GM19395 (cell line): ENCODE results near the gene ARPC5.
"Not testable (repeated sequence)": the region's sequence is repeated elsewhere in the genome, so short reads cannot be mapped to it uniquely, and the experiment has no call there.

ENCODE experiments used
- ATAC-seq: cut with Tn5 transposase; IDR thresholded peaks from one replicate; pipeline ENCODE4 v1.9.1; 2021; ENCODE audit warnings: mild to moderate bottlenecking, moderate library complexity; ENCODE audit not compliant: unreplicated experiment

The ARPC5 gene

DNA sequence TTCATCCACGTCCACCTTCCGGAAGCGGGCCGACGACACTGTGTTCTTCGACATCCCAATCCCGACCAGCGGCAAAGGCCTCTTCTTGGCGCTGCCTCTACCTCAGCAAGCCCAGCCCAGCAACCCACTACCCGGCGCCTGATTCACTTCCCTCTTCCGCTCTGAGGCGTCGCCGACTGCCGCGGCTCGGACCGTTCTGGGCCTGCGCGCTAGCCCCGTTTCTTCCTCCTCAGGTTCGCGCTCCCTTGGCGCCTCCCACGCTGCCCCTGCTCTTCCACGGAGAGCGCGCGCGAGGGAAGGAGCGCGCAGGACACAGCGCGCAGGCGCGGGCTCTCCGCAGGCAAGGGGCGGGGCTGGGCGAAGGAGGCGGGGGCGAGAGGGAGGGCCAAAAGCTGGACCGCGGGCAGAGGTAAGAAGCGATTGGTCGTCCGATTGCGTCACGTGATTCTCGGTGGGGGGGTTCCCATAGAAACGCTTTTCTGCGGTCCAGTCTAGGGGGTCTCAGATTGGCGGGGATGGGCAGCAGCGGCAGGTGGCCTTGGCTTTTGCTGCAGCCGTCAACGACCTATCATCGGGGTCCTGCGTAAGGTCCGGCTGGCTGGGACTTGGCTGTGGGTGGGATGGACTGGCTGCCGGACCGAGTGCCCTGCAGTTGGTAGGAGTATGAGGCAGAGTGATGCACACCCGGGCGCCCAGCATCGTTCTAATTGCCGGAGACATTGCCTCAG, at the start of gene ARPC5:
TSS of gene ARPC5 (minus strand) at position 178 of the 728 bp plus-strand sequence. CDS start at position 54, 124 bp downstream.
- peak; percentile 82 for ATAC-seq

DNA sequence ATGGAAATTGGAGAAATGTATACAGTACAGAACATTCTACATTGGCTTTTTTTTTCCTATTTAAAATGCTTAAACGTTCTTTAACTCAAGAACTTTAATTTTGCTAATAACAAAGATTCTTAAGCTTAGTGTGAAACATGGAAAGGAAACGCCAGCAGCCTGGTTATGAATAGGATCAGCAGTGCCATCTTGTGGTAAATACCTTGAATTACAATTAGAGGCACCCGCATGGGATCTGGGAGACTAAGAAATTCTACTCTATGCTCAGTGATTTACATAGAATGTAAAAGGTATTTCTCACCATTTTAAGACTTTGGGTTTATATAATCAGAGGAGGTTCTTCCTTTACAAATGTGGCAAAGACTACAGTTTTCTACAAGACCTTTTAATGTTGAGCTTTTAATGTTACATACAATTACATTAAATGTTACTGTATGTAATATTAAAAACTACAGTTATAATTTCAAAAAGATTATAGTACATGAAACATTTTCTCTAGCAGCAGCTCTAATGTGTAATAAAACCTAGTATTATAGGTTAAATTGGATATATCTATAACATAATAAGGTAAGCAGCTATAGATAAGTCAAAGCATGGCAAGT, 49.6 kb upstream of the ARPC5 start:
- ATAC-seq = peak; percentile 51

DNA sequence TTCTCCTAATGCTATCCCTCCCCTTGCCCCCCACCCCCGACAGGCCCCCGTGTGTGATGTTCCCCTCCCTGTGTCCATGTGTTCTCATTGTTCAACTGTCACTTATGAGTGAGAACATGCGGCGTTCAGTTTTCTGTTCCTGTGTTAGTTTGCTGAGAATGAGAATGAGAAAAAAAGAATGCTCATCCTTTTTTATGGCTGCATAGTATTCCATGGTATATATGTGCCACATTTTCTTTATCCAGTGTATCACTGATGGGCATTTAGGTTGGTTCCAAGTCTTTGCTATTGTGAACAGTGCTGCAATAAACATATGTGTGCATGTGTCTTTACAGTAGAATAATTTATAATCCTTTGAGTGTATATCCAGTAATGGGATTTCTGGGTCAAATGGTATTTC, 43.8 kb upstream of the ARPC5 start:
- not testable (repeated sequence) for ATAC-seq

DNA sequence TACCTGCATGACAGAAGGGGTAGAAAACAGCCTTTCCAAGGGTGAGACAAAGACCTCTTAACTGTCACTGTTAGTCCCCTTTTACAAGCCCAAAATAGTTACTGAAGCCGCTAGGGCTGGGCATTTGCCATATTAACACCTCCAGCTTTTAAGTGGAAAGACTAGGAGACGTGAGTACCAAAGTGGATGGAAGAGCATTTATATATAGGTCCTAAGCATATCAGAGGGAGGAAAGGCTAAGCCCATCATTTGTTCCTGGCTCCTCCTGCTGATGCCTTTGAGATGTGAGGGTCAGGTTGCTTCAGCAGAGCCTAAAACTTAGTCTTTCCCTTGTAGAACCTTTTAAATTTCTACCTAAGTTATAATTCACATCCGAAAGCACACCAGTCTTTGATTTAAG, 43.2 kb upstream of the ARPC5 start:
- no peak for ATAC-seq

DNA sequence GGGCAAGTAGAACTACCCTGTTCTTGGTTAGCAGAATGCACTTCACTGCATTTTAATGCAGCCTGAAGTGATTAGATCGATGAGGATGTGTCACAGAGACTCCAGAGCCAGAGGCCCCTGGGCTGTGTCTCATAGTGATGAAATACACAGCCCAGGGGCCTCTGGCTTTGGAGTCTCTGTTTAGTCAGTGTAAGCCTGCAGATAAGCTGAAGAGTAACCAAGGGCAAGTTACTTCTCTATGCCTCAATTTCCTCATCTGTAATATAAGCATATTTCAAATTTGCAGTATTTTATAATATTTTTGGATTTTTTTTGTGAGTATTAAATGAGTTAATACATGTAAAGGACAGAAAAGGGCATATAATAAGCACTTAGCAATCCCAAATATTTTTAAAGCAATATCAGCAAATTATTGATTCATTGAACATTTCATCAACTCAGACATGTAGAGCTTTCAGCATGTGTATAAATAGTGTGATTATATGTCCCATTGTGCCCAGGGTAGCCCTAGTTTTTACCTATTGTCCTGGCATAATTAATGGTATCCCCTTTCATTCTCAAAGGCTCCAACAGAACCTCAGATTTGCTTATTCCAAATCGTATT, 41.1 kb upstream of the ARPC5 start:
- ATAC-seq = no peak

DNA sequence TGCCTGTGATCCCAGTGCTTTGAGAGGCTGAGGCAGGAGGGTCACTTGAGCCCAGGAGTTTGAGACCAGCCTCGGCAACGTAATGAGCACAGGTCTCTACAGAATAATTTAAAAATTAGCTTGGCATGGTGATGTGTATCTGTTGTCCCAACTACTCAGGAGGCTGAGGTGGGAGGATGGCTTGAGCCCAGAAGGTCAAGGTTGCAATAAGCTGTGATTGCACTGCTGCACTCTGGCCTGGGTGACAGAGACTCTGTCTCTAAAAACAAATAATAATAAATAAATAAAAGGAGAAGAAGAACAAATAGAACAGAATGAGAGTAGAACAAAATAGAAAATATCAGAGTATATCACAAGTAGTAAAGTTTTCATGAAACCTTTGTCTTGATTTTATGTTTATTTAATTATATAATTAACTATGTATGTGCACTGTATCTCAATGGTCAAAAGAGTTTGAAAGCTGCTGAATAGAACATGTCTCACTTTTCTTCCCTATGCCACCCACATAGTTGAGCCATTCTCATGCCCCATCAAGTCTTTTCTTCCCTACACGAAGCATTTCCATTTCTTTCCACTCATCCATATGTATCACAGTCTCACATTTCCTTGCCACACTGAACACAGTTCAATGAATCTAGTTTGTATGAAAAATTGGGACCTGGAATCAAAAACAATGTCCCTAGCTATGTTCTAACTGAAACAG, 40.5 kb upstream of the ARPC5 start:
- no peak for ATAC-seq

DNA sequence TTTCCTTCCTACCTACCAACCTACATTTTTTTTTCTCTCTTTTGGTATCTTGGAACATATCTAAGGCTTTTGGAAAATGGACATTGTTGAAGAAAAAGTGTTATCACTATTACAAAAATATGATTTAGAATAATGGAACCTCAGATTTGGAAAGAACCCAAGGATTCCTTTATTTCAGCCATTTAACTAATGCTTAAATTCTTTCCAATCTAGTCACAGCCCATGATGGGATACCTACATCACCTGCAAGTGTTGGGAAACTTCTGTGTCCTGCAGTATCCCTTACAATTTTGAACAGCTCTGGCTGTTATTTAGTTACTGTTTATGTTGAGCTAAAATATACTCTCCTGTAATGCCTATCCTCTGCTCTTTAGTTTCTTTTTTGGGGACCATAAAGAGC, 39.8 kb upstream of the ARPC5 start:
- ATAC-seq = no peak

DNA sequence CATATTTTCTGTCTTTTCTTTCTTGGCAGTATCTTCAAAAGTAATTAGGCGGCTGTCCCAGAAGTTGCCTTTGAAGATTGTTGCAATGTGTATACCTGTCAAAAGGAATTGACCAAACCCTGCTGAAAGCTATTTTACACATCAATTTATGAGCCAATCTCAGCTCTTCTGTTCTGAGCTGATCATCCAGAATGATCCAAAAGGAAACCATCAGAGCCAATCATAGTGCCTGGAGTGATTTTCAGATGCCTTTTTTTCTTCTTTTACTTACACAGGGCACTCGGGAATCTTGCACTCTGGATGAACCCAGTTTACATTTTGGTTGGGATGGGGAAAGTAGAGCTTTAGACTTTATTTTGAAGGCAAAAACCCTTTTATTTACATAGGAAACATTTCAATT, 39.3 kb upstream of the ARPC5 start:
- ATAC-seq = no peak

DNA sequence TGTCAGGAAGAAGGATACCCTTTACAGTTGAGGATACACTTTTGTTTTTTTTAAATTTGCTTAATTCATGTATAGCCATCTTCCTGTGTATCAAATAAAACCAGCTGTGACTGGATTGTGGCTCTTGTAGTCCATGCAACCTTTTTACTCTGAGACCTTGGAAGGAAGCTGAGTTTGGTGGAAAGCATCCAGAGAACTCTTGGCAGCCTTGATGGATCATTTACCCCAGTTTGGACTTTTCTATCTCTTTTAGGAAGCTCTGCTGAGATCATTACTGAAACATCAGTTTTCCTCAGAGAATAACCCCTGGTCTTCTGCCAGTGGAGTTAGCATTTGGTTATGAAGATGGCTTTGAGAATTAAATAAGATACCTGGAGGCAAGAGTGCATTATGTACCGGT, 38.8 kb upstream of the ARPC5 start:
- no peak for ATAC-seq

DNA sequence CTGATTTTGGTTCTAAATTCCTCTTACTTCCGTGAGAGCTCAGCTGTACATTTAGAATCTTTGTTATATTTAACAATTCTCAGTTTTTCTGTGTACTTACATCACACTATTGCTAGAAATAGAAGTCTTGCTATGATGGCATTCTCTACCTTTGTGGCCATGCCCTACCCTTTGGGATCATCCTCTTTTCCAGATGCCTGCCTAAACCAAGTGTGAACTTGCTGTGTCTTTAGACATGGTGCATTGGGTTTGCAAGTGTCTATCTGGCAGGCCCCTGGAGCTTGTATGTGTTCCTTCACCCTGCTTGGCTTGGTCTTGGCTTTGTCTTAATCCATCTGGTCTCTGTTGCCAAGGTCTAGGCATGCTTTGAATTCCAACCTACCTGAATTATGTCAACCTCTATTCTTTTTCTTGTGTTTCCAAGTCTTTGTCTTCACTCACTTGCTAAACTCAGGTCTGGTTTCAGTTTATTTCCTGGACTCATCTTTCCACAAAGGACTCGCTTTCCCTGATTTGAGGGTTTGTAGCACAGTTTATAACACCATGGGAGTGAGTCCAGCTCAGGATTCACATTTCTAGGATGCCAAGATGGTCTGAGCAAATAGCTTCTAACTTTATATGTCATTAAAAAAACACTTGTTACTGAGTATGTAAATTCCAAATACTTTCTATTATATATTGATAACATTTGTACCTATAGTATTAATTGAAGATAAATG, 38.2 kb upstream of the ARPC5 start:
- no peak for ATAC-seq

DNA sequence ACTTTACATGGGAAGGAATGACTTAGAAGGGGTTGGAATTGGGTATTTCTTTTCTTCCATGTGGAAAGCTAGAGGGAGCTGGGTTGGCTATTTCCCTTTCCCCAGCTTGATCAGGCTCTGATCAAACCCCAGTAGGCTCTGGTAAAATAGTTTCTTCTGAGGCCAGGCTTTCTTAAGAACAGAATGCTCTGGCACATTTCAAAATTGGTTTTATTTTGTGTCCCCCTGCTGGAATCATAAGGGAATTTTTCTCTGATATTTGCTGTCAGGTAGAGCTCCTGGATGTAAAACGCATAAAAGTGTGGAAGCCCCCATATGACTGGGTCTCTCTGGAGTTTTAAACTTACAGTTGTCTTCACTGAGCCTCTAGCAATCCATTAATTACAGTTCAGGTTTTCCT, 34.6 kb upstream of the ARPC5 start:
- ATAC-seq = no peak

DNA sequence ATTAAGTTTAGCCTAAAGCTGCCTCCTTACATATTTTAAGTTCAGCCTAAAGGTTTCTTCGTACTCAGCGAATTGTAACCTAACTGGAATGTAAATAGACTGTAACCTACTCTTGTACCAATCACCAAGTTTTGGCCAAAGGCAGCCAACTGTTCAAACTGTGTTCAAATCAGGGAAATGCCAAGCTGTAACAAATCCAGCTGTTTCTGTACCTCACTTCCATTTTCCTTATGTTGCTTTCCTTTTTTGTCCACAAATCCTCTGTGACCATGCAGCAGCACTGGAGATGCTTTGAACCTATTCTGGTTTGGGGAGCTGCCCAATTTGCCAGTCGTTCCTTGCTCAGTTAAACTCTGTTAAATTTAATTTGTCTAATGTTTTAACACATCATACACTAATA, 20.8 kb upstream of the ARPC5 start:
- ATAC-seq = no peak

DNA sequence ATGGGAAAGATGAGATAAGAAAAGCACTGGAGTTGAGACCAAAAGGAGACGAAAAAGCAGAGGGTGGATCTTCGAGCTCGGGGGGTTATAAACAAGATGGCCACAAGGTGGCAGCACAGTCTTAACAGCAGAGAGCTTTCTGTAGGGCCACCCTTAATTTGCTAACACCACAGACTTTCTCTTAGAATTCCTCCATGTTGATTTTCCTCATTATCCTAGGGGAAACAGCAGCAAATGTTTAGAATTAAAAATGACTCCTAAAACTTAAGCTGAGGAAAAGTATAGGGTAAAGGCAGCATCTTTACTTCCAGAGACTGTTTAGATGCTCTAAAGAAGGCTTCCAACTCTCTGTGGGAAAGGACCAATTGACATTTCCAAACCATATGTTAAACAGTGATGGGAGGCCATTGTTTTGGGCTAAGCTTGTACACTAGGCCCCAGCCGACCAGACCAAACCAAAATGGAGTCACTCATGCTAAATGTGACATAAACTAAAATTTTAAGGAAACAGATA, 20.0 kb upstream of the ARPC5 start:
- peak; percentile 75 for ATAC-seq

DNA sequence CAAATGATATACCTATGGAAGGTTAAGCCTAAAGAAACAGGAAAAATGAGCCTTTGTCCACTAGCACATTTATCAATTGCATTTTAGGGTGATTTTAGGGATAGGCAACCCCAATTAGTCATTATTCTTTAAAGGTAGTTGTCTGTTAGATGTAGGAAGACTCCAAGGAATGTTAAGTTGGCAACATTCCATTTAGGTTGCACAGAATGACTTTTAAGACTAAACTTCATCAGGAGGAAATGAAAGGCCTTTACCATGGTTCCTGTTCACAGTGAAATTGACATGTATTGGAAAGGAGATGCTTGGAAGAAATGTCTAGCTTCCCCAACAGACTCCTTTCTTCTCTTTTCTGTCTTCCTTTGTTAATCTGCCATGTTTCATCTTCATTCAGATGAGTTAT, 19.1 kb upstream of the ARPC5 start:
- no peak for ATAC-seq

DNA sequence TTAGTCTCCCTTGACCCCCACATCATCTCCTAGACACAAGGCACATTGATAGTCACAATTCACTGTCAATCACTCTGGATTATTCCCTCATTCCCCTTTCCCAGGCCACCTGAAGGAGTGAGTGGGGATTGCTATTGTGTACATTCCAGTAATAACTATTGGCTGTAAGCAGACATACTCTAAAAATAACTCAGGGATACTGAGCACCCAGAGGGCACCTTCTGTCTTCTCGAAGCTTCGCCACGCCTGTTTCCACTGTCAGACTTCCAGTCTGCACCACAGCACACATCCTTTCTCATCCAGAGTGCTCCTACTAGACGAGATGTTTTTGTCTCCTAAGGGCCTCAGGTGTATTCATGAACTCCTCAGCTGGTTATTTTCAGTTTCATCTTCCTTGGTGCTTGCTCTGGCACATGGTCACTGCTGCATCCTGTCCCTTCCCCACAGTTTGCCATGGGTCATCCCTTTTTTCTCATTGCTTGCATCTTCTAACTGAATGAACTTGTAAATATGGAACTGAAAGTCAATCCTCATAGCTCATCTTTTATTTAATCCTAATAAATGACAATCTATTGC, 18.4 kb upstream of the ARPC5 start:
- peak; percentile 52 for ATAC-seq

DNA sequence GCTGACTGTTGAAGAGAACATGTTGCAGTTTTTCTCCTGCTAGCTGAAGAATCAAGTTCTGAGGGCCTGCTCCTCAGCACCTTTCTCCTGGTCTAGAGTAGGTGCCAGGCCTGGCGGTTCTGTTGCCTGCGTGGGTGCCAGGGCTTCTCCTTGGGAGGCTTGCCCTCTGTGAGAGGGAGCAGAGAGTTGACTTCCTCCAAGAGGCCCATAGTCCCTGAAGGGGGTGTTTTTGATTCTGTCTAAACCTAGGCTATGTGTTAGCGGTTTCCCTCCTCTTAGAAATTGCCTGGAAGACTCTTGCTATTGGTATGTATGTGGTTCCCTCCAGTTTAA, 17.8 kb upstream of the ARPC5 start:
- ATAC-seq = no peak

DNA sequence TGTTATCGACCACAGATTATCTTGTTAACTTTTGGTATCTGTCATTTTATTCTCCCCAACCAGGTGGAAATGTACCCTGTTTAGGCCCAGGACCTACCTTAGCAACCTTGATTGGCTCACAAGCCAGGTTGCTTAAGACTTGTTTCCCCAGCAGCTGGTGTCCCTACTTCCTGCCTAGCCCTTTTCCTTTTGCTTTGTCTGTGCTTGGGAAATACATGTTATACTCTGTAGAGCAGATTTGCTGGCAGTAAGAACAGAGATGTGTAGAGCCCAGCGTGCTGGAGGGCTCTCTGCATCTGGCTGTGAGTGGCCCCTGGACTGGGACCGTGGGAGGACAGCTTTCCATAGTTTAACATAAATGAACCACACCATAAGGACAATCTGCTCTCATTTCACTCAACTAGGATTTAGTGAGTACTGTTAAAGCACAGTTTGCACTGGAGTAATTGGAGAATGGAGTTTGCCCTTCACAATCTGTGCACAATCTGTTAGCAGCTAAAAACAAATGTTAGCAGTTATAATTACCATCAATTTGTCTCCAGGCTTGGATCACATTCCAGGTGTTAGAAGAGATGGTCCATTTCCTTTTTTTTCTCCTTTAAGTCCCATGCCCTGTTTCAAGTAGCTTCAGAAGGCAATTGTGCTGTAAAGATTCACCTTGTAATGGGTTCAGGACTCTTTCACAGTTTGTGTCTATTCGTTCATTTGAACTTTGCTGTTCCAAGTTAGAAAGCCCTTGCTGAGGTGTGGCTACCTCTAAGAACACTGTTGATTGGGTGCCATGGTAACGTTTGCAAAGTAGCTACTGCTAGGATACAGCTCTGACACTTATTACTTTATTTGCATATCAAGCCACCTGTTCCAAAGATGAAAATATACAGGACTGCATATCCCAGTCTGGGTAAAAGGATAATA, 17.2 kb upstream of the ARPC5 start, which contains the start of gene APOBEC4:
TSS of gene APOBEC4 (minus strand) at position 770 of the 915 bp plus-strand sequence. CDS start 4,535 bp downstream, outside the sequence.
- ATAC-seq = peak; percentile 38

DNA sequence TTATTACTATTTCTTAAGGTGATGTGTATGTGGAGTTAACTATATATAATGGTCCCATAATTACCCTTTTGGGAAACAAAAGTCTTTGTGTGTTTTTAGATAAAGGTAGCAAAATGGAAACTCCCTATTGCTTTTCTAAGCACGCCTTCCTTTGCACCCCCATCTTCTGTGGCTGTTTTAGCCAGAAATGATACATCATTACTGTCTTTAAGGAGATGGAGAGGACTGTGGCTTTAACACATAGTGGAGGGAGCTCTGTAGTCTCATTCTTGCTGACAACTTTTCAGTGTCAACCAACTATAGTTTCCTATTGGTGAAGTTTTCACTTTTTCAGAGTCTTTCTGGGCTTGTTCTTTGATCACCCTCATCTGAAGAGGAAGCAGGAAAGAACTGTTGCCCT, 16.5 kb upstream of the ARPC5 start:
- ATAC-seq = peak; percentile 52

DNA sequence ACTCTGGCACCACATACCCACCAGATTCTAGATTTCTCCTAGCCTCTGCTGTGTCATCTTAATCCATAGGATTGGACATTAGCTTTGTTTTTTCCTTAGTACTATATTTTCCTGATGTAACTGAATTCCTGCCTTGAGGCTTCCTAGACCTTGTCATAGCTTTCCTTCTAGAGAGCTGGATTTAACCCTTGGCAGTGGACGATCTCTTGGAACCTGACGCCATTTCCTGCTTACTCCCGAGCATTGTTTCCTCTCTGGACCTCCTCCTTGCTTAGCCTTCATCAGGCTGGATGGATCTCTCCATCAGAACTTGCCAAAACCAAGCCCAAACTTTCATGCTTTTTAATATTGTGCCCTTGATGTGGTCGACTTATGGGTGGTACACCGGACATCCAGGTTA, 16.0 kb upstream of the ARPC5 start:
- ATAC-seq = no peak
